Stimulated activated CD4-positive, alpha-beta T cell treated with anti-CD3 and anti-CD28 coated beads, Interleukin-2, amount 100 ng/mL, for 4 hours (primary cell): ENCODE results near the gene ODF4.
A peak's percentile ranks its signal among the peaks of the same experiment; 100 is the strongest.

Experiments
- DNase-seq: peaks from one replicate; pipeline ENCODE4 v3.0.0-alpha.2; 2020; ENCODE audit warnings: low read depth

The ODF4 gene

GRCh38 chr17:8339540-8339939 is at the start of gene ODF4:
Gene ODF4, plus strand, starts transcription at chr17:8339840. Its CDS starts 212 bp downstream, at chr17:8340052.
- DNase-seq, result no peak

- DNase-seq, result no peak
Observed at GRCh38 chr17:8290043-8290442, 49.6 kb upstream of the ODF4 start.

GRCh38 chr17:8292639-8293395 is 46.8 kb upstream of the ODF4 start:
- DNase-seq, result no peak

- DNase-seq, result no peak
Observed at GRCh38 chr17:8294361-8294760, 45.3 kb upstream of the ODF4 start.

GRCh38 chr17:8294814-8295316 is 44.8 kb upstream of the ODF4 start:
- DNase-seq, result no peak

- DNase-seq, result no peak
Observed at GRCh38 chr17:8300226-8300625, 39.4 kb upstream of the ODF4 start.

- peak; percentile 57 for DNase-seq
Observed at GRCh38 chr17:8300627-8301242, 38.9 kb upstream of the ODF4 start.

GRCh38 chr17:8310601-8311123 is 29.0 kb upstream of the ODF4 start:
- DNase-seq, result no peak

GRCh38 chr17:8311131-8311790 is 28.4 kb upstream of the ODF4 start:
- DNase-seq, result no peak

GRCh38 chr17:8312251-8312650 is 27.4 kb upstream of the ODF4 start:
- DNase-seq, result no peak

- no peak for DNase-seq
Observed at GRCh38 chr17:8312726-8313600, 26.7 kb upstream of the ODF4 start.

- no peak for DNase-seq
Observed at GRCh38 chr17:8314797-8315763, 24.6 kb upstream of the ODF4 start.

- DNase-seq, result no peak
Observed at GRCh38 chr17:8315764-8316217, 23.8 kb upstream of the ODF4 start.

- DNase-seq, result no peak
Observed at GRCh38 chr17:8318010-8318935, 21.4 kb upstream of the ODF4 start.

- no peak for DNase-seq
Observed at GRCh38 chr17:8320262-8320661, 19.4 kb upstream of the ODF4 start.

- DNase-seq, result no peak
Observed at GRCh38 chr17:8320990-8321389, 18.6 kb upstream of the ODF4 start.

- DNase-seq, result no peak
Observed at GRCh38 chr17:8322061-8322460, 17.6 kb upstream of the ODF4 start.

- DNase-seq, result no peak
Observed at GRCh38 chr17:8324132-8324531, 15.5 kb upstream of the ODF4 start.

- no peak for DNase-seq
Observed at GRCh38 chr17:8324923-8325322, 14.7 kb upstream of the ODF4 start.
